HFF-Myc (cell line): ENCODE data around the gene PLXNA4.

Experiments used
- DNase-seq: peaks from one replicate; pipeline ENCODE4 v3.0.0-alpha.2; 2011; ENCODE audit warnings: low read depth; ENCODE audit errors: extremely low read depth
- H3K4me3 ChIP-seq: replicated peaks from 2 replicates; pipeline ENCODE4 v1.5.1; 2011; ENCODE audit warnings: low read depth, mild to moderate bottlenecking, control low read depth, low read length
- TF ChIP-seq, protein P1 (sequence below): IDR thresholded peaks from 2 replicates; pipeline ENCODE4 v1.5.1; 2012; ENCODE audit warnings: mild to moderate bottlenecking, low read depth, low read length, control low read depth; ENCODE audit errors: missing control alignments

Gene PLXNA4

DNA sequence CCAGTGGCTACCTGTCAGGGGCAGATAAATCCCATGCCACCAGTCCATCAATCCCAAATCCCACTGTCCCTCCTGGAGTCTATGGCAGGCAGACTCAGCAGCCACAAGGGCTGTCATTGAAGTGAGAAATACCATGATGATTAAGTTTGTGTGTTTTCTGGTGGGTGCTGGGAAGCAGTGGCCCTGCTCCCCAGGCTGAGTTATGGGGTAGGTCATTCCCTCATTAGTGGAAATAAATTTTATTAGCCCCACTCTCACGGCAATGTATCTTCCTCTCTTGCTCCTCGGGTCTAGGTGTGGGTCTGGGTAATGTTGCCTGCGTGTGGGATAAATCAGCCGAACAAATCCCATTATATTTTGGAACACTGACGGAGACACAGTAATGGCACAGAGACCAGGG lies 76.8 kb downstream of the PLXNA4 start:
- H3K4me3 ChIP-seq, result no peak overlapping the region
- TF ChIP-seq, protein P1, sequence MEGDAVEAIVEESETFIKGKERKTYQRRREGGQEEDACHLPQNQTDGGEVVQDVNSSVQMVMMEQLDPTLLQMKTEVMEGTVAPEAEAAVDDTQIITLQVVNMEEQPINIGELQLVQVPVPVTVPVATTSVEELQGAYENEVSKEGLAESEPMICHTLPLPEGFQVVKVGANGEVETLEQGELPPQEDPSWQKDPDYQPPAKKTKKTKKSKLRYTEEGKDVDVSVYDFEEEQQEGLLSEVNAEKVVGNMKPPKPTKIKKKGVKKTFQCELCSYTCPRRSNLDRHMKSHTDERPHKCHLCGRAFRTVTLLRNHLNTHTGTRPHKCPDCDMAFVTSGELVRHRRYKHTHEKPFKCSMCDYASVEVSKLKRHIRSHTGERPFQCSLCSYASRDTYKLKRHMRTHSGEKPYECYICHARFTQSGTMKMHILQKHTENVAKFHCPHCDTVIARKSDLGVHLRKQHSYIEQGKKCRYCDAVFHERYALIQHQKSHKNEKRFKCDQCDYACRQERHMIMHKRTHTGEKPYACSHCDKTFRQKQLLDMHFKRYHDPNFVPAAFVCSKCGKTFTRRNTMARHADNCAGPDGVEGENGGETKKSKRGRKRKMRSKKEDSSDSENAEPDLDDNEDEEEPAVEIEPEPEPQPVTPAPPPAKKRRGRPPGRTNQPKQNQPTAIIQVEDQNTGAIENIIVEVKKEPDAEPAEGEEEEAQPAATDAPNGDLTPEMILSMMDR, result no peak
- no peak for DNase-seq

DNA sequence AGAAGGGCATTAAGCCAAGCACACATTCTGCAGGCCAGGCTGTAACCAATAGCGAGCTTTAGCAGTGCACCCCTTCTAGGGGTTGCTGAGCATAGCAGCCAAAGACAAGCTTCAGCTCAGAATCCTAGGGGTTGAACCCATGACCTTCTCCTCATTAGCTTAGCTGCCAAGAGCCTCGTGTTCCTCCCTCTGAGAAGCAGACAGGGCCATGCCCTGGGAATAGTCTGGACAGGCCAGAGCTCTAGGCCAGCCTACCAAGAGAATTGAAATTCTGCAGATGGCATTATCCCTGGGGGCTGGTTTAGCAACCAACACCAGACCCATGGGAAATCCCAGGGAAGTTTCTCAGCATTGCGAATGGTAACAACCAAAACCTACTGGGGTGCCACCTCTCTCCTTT lies 77.2 kb downstream of the PLXNA4 start:
- DNase-seq, result no peak
- TF ChIP-seq, protein P1, result no peak
- H3K4me3 ChIP-seq, result no peak overlapping the region

DNA sequence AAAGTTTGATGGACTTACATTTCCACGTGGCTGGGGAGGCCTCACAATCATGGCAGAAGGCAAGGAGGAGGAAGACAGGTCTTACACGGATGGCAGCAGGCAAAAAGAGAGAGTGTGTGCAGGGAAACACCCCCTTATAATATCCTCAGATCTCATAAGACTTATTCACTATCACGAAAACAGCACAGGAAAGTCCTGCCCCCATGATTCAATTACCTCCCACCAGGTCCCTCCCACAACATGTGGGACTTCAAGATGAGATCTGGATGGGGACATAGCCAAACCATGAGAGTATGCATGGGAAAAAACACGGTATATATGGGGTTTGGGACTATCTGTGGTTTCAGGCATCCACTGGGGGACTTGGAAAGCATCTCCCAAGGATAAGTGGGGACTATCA lies 78.0 kb downstream of the PLXNA4 start:
- H3K4me3 ChIP-seq, result no peak overlapping the region
- TF ChIP-seq, protein P1, result no peak
- no peak for DNase-seq

DNA sequence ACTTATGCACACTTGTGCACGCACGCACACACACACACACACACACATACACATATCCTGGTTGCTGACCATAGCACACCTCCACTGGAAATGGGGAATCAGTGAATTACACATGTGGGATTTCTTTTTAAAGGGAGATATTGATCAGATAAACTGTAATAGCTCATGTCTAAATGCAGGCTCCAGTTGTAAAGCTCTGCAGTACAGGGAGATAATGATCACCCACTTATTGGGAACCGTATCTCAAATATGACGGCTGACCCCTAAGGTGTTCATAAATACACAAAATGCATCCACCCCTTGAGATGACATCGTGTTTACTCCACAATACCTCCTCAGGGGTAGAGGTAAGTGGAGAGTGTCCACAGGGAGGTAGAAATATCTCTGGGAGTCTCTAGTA lies 79.2 kb downstream of the PLXNA4 start:
- no peak for DNase-seq
- no peak overlapping the region for H3K4me3 ChIP-seq
- TF ChIP-seq, protein P1, result no peak

DNA sequence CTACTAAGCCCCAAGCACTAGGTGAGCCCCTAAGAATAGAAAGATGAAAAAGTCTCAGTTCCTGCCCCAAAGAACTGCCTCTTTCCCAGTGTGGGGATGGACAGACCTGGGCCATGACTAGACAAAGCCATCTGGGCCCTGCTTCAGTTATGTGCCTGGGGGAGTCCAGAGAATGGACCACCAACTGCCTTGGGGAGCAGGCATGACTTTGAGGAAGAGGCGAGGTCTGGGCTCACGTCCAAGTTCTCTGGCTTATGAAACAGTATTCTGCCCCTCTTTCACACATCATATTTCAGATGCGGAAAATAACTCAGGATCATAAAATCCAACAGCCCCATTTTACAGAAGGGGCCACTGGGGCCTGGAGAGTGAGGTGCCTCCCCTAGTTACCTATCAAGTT lies 80.3 kb downstream of the PLXNA4 start:
- DNase-seq, result no peak
- TF ChIP-seq, protein P1, result no peak
- no peak overlapping the region for H3K4me3 ChIP-seq

DNA sequence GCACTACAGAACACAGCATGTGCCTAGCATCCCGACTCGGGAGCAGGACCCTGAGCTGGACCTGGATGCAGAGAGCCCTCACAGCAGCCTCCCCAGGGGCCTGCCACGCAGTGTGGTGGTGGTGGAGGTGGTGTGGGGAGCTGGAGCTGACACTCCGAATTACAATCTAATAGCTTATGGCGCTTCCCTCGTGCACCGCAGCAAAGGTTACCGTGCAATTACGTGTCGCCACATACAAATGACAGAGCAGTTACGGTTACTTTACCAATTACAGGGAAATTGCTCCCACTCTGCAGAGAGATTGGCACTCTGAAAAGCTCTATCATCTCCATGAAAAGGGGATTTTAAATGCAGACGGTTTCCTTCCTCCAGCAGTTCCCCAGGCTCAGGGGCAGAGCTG lies 81.8 kb downstream of the PLXNA4 start:
- no peak for DNase-seq

More for the DNA sequence above, 81.8 kb downstream of the PLXNA4 start:
- TF ChIP-seq, protein P1, result no peak
- no peak overlapping the region for H3K4me3 ChIP-seq
